ENCODE results near the gene ADH5.

Gene ADH5

DNA sequence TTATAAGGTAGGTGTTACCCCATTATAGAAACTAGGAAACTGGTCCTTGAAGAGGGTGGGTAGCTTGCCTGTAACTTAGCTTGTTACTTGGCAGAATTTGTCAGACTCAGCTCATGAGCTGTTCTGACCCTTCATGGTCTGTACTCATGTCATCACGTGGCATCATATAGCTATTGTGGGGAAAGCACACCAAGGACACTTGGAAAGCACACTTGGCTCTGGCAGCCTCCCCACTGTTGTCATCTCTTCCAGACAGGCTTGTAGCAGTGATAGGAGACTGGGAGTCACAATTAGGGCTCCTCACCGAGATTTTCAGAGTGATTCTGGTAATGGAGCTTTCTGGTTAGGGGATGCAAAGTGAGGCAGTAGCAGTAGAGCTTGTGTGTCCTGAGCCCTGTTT is 30.4 kb downstream of the ADH5 start:
- TF ChIP-seq FOXM1 (IDR thresholded peaks at IDR 0.05; ENCODE audit: borderline replicate concordance, low read depth): no peak
- no peak for TF ChIP-seq NFIC (IDR thresholded peaks at IDR 0.05)
- TF ChIP-seq CREB1 (IDR thresholded peaks at IDR 0.05; ENCODE audit: low read depth): no peak
- no peak for TF ChIP-seq TCF12 (IDR thresholded peaks at IDR 0.05; ENCODE audit: low read depth)
- no peak for TF ChIP-seq EP300 (IDR thresholded peaks at IDR 0.05; ENCODE audit: borderline replicate concordance)

DNA sequence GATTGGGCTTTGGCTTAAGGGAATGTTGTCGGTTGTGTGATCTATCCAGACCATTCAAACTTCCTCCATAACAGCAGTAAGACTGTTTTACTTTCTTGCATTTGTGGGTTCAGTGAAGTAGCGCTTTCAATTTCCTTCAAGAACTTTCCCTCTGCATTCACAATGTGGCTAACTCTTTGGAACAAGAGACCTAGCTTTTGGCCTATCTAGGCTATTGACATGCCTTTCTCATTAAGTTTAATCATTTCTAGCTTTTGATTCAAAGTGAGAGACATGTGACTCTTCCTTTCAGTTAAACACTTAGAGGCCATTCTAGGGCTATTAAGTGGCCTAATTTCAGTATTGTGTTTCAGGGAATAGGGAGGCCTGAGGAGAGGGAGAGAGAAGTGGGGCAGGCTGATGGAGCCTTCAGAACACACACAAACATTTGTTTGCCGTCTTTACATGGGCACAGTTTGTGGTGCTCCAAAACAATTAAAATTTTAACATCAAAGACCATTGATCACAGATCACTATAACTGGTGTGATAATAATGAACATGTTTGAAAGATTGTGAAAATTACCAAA is 34.1 kb downstream of the ADH5 start:
- TF ChIP-seq EGR1 (IDR thresholded peaks at IDR 0.05): no peak
- no peak for TF ChIP-seq YY1 (IDR thresholded peaks at IDR 0.05; ENCODE audit: low read depth)
- no peak for TF ChIP-seq CREB1 (IDR thresholded peaks at IDR 0.05; ENCODE audit: low read depth)
- no peak for TF ChIP-seq FOXM1 (IDR thresholded peaks at IDR 0.05; ENCODE audit: borderline replicate concordance, low read depth)
- no peak for TF ChIP-seq NFIC (IDR thresholded peaks at IDR 0.05)
- TF ChIP-seq, protein P1, sequence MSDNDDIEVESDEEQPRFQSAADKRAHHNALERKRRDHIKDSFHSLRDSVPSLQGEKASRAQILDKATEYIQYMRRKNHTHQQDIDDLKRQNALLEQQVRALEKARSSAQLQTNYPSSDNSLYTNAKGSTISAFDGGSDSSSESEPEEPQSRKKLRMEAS (IDR thresholded peaks at IDR 0.05): no peak
- no peak for TF ChIP-seq EP300 (IDR thresholded peaks at IDR 0.05; ENCODE audit: borderline replicate concordance)
- no peak for TF ChIP-seq TAF1 (IDR thresholded peaks at IDR 0.05; ENCODE audit: low read depth)
- no peak for TF ChIP-seq ZBTB7A (IDR thresholded peaks at IDR 0.05; ENCODE audit: low read depth)
- TF ChIP-seq TEAD4 (IDR thresholded peaks at IDR 0.05): no peak

DNA sequence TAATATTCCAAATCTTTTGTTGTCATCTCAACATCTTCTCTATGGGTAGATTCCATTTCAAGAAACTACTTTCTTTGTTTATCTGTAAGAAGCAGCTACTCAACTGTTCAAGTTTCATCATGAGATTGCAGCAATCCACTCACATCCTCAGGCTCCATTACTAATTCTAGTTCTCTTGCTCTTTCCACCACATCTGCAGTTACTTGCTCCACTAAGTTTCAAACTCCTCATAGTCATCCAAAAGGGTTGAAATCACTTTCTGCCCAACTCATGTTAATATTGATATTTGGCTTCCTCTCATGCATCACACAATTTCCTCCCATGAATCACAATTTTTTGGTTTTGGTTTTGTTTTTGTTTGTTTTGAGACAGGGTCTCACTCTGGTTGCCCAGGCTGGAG is 35.7 kb downstream of the ADH5 start:
- no peak for TF ChIP-seq EGR1 (IDR thresholded peaks at IDR 0.05)
- no peak for TF ChIP-seq EP300 (IDR thresholded peaks at IDR 0.05; ENCODE audit: borderline replicate concordance)

DNA sequence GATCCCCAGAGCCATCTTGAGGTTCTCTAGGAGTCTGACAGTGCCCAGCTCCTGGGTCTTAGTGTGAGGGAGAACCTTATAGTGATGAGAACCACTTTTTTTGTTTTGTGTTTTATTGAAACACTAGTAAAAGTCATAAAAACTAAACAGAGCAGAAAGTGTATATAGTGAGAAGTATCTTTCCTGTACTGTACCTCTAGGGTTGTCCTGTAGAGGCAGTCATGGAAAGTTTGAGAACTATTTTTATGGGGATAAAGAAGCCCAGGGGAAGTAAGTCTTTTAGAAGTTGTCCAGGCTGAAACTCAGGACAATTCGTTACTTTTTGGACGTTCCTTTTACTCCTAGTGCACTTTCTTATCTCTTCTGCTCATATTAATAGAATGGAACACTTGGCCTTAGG is 40.9 kb downstream of the ADH5 start:
- no peak for TF ChIP-seq TCF12 (IDR thresholded peaks at IDR 0.05; ENCODE audit: low read depth)
- TF ChIP-seq TEAD4 (IDR thresholded peaks at IDR 0.05): no peak
- TF ChIP-seq, protein P2, sequence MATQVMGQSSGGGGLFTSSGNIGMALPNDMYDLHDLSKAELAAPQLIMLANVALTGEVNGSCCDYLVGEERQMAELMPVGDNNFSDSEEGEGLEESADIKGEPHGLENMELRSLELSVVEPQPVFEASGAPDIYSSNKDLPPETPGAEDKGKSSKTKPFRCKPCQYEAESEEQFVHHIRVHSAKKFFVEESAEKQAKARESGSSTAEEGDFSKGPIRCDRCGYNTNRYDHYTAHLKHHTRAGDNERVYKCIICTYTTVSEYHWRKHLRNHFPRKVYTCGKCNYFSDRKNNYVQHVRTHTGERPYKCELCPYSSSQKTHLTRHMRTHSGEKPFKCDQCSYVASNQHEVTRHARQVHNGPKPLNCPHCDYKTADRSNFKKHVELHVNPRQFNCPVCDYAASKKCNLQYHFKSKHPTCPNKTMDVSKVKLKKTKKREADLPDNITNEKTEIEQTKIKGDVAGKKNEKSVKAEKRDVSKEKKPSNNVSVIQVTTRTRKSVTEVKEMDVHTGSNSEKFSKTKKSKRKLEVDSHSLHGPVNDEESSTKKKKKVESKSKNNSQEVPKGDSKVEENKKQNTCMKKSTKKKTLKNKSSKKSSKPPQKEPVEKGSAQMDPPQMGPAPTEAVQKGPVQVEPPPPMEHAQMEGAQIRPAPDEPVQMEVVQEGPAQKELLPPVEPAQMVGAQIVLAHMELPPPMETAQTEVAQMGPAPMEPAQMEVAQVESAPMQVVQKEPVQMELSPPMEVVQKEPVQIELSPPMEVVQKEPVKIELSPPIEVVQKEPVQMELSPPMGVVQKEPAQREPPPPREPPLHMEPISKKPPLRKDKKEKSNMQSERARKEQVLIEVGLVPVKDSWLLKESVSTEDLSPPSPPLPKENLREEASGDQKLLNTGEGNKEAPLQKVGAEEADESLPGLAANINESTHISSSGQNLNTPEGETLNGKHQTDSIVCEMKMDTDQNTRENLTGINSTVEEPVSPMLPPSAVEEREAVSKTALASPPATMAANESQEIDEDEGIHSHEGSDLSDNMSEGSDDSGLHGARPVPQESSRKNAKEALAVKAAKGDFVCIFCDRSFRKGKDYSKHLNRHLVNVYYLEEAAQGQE (IDR thresholded peaks at IDR 0.05; ENCODE audit: low read depth): no peak
- TF ChIP-seq FOXM1 (IDR thresholded peaks at IDR 0.05; ENCODE audit: borderline replicate concordance, low read depth): no peak
- no peak for TF ChIP-seq YY1 (IDR thresholded peaks at IDR 0.05; ENCODE audit: low read depth)
- no peak for TF ChIP-seq EP300 (IDR thresholded peaks at IDR 0.05; ENCODE audit: borderline replicate concordance)
- TF ChIP-seq, protein P3, sequence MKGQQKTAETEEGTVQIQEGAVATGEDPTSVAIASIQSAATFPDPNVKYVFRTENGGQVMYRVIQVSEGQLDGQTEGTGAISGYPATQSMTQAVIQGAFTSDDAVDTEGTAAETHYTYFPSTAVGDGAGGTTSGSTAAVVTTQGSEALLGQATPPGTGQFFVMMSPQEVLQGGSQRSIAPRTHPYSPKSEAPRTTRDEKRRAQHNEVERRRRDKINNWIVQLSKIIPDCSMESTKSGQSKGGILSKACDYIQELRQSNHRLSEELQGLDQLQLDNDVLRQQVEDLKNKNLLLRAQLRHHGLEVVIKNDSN (IDR thresholded peaks at IDR 0.05): no peak
- no peak for TF ChIP-seq CEBPB (IDR thresholded peaks at IDR 0.05)
- no peak for TF ChIP-seq NFIC (IDR thresholded peaks at IDR 0.05)
- no peak for TF ChIP-seq CREB1 (IDR thresholded peaks at IDR 0.05; ENCODE audit: low read depth)
- TF ChIP-seq TAF1 (IDR thresholded peaks at IDR 0.05; ENCODE audit: low read depth): no peak
- TF ChIP-seq, protein P1 (IDR thresholded peaks at IDR 0.05): no peak
- no peak for TF ChIP-seq ZBTB7A (IDR thresholded peaks at IDR 0.05; ENCODE audit: low read depth)
- no peak for TF ChIP-seq EGR1 (IDR thresholded peaks at IDR 0.05)

DNA sequence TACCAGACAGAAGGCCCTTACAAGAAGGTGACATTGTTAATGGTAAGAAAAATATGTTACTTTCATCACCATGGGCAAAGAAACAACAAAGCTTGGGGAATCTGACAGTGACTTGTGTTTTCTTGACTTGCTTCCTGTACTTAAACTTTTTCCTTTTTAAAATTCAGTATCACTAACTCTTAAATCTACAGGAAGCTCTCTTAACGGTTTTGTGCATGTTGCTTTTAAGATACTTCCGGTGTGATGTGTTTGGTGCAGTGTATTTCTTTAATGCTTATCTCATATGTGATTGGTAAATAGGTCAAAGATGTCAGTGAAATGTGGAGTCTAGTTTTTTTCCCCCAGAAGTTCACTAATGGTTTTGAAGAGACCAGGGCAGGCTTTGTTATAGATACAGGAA is 45.2 kb downstream of the ADH5 start:
- no peak for TF ChIP-seq RAD21 (IDR thresholded peaks at IDR 0.05; ENCODE audit: low read depth)
- TF ChIP-seq CREB1 (IDR thresholded peaks at IDR 0.05; ENCODE audit: low read depth): no peak
- TF ChIP-seq, protein P3 (IDR thresholded peaks at IDR 0.05): no peak
- no peak for TF ChIP-seq TCF12 (IDR thresholded peaks at IDR 0.05; ENCODE audit: low read depth)
- TF ChIP-seq ZBTB7A (IDR thresholded peaks at IDR 0.05; ENCODE audit: low read depth): no peak

DNA sequence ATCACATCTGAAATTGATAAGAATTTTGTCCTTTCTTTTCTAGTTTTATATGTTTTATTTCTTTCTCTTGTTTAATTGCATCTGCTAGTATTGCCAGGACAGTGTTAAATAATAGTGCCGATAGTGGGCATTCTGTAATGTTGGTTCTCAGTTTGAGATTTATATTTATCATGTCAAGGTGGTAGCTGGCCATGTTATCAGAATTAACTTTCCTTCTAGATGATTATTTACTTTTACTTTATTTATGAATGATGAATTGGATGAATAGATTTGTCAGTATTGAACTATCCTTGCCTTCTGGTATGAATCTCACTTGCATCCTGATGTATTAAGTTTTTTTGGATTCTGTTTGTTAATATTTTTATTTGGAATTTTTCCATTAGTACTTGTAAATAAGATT is 50.4 kb downstream of the ADH5 start:
- TF ChIP-seq YY1 (IDR thresholded peaks at IDR 0.05; ENCODE audit: low read depth) (no peak), EGR1 (IDR thresholded peaks at IDR 0.05) (no peak), ZBTB7A (IDR thresholded peaks at IDR 0.05; ENCODE audit: low read depth) (no peak), CEBPB (IDR thresholded peaks at IDR 0.05) (no peak), CREB1 (IDR thresholded peaks at IDR 0.05; ENCODE audit: low read depth) (no peak), EP300 (IDR thresholded peaks at IDR 0.05; ENCODE audit: borderline replicate concordance) (no peak), TEAD4 (IDR thresholded peaks at IDR 0.05) (no peak), TCF12 (IDR thresholded peaks at IDR 0.05; ENCODE audit: low read depth) (no peak), TAF1 (IDR thresholded peaks at IDR 0.05; ENCODE audit: low read depth) (no peak), FOXM1 (IDR thresholded peaks at IDR 0.05; ENCODE audit: borderline replicate concordance, low read depth) (no peak), RAD21 (IDR thresholded peaks at IDR 0.05; ENCODE audit: low read depth) (no peak), NFIC (IDR thresholded peaks at IDR 0.05) (no peak)
- TF ChIP-seq, protein P3 (IDR thresholded peaks at IDR 0.05): no peak
- TF ChIP-seq, protein P2 (IDR thresholded peaks at IDR 0.05; ENCODE audit: low read depth): no peak
- TF ChIP-seq, protein P1 (IDR thresholded peaks at IDR 0.05): no peak

Data from Ishikawa (cell line).